GM10847 (cell line): ENCODE data around the gene FAM193A.

Experiments used
- POLR2A ChIP-seq: IDR thresholded peaks from 2 replicates; pipeline ENCODE4 v1.6.1; 2011; ENCODE audit not compliant: insufficient read length; ENCODE audit errors: extremely low read depth

Gene FAM193A

GRCh38 chr4:2753436-2753835 is 217.0 kb downstream of the FAM193A start:
- no peak for TF ChIP-seq POLR2A

- TF ChIP-seq POLR2A = no peak
Measured at GRCh38 chr4:2754848-2755819, 218.7 kb downstream of the FAM193A start.

- TF ChIP-seq POLR2A = peak; percentile 69
Measured at GRCh38 chr4:2755821-2756690, 219.6 kb downstream of the FAM193A start, which contains the start of gene TNIP2. TSS of gene TNIP2 (minus strand) at chr4:2756336. CDS start at chr4:2756289, 47 bp downstream.

GRCh38 chr4:2756691-2757350 is 220.4 kb downstream of the FAM193A start:
- TF ChIP-seq POLR2A = no peak

- TF ChIP-seq POLR2A = no peak
Measured at GRCh38 chr4:2757426-2757825, 221.0 kb downstream of the FAM193A start.

- no peak for TF ChIP-seq POLR2A
Measured at GRCh38 chr4:2761035-2761923, 224.8 kb downstream of the FAM193A start.

GRCh38 chr4:2762048-2762447 is 225.6 kb downstream of the FAM193A start:
- TF ChIP-seq POLR2A = no peak

GRCh38 chr4:2763511-2763967 is 227.1 kb downstream of the FAM193A start:
- no peak for TF ChIP-seq POLR2A

GRCh38 chr4:2765832-2766526 is 229.5 kb downstream of the FAM193A start:
- TF ChIP-seq POLR2A = no peak

- no peak for TF ChIP-seq POLR2A
Measured at GRCh38 chr4:2767046-2767704, 230.7 kb downstream of the FAM193A start.

GRCh38 chr4:2767705-2768074 is 231.2 kb downstream of the FAM193A start:
- no peak for TF ChIP-seq POLR2A

- TF ChIP-seq POLR2A = no peak
Measured at GRCh38 chr4:2768124-2768523, 231.7 kb downstream of the FAM193A start.

GRCh38 chr4:2768921-2769336 is 232.5 kb downstream of the FAM193A start:
- no peak for TF ChIP-seq POLR2A
